Smooth muscle cell (in vitro differentiated cells): ENCODE results near the gene MAPRE3. TPM values are rescaled to one million over a fixed set of nuclear protein-coding genes. Genes with fewer than 3 reads are reported as not detected.

Experiments used
- DNase-seq: peaks from one replicate; lab custom pipeline; 2025; ENCODE audit not compliant: unreplicated experiment; lab: John Stamatoyannopoulos, UW
- H2AFZ ChIP-seq: fragments of 200-600 bp; sonication (generic); 2 replicates; pipeline ENCODE4 v1.6.0; 2016; ENCODE audit warnings: antibody characterized with exemption, low read depth, mild to moderate bottlenecking
- H3F3A ChIP-seq: fragments of 200-600 bp; sonication (generic); 2 replicates; pipeline ENCODE4 v1.6.0; 2017; ENCODE audit warnings: antibody characterized with exemption, low read depth
- H3K27ac ChIP-seq: fragments of 200-600 bp; sonication (generic); 2 replicates; pipeline ENCODE4 v1.5.1; 2016; ENCODE audit warnings: low read depth, mild to moderate bottlenecking
- H3K27me3 ChIP-seq: fragments of 200-600 bp; sonication (generic); 2 replicates; pipeline ENCODE4 v1.6.1; 2016; ENCODE audit warnings: low read depth, mild to moderate bottlenecking
- H3K36me3 ChIP-seq: fragments of 200-600 bp; sonication (generic); 2 replicates; pipeline ENCODE4 v1.5.1; 2016; ENCODE audit warnings: low read depth
- H3K4me1 ChIP-seq: fragments of 200-600 bp; sonication (generic); 2 replicates; pipeline ENCODE4 v1.5.1; 2016; ENCODE audit warnings: low read depth
- H3K4me2 ChIP-seq: fragments of 200-600 bp; sonication (generic); 2 replicates; pipeline ENCODE4 v1.6.0; 2016; ENCODE audit warnings: mild to moderate bottlenecking
- H3K4me3 ChIP-seq: fragments of 200-600 bp; sonication (generic); 2 replicates; pipeline ENCODE4 v1.5.1; 2016; ENCODE audit warnings: mild to moderate bottlenecking
- H3K79me2 ChIP-seq: fragments of 200-600 bp; sonication (generic); 2 replicates; pipeline ENCODE4 v1.6.0; 2016; ENCODE audit warnings: low read depth, mild to moderate bottlenecking
- H3K9ac ChIP-seq: fragments of 200-600 bp; sonication (generic); 2 replicates; pipeline ENCODE4 v1.6.0; 2016; ENCODE audit warnings: low read depth
- H3K9me3 ChIP-seq: fragments of 200-600 bp; sonication (generic); replicated peaks from 2 replicates; pipeline ENCODE4 v1.5.1; 2016; ENCODE audit warnings: low read depth
- H4K20me1 ChIP-seq: fragments of 200-600 bp; sonication (generic); 2 replicates; pipeline ENCODE4 v1.6.0; 2016; ENCODE audit warnings: low read depth
- CTCF ChIP-seq: fragments of 200-600 bp; sonication (generic); IDR thresholded peaks from 2 replicates; pipeline ENCODE4 v1.5.1; 2017; ENCODE audit warnings: borderline replicate concordance, mild to moderate bottlenecking, antibody characterized with exemption; ENCODE audit not compliant: insufficient read depth, poor library complexity, severe bottlenecking
- WGBS: methylation state at CpG from one replicate; pipeline ENCODE4 v1.1.7; 2016; ENCODE audit warnings: low lambda C conversion rate; 5-methylcytosine and 5-hydroxymethylcytosine counted together
- polyA plus RNA-seq: library from polyadenylated mRNA; unstranded; fragments of >200 nt; fragmentation: Nextera tagmentation; extraction: Ambion mirVana; gene quantifications from 2 replicates; pipeline ENCODE4 v1.2.1, GENCODE V29; 2016
- total RNA-seq: library from RNA; depleted of rRNA; stranded (reverse); fragments of >200 nt; gene quantifications from 2 replicates; pipeline ENCODE4 v1.2.3, GENCODE V29; 2014

MAPRE3 gene
- total and polyA plus RNA-seq, 2 experiments from 2014 or later: 12.5 to 30.5 TPM

DNA sequence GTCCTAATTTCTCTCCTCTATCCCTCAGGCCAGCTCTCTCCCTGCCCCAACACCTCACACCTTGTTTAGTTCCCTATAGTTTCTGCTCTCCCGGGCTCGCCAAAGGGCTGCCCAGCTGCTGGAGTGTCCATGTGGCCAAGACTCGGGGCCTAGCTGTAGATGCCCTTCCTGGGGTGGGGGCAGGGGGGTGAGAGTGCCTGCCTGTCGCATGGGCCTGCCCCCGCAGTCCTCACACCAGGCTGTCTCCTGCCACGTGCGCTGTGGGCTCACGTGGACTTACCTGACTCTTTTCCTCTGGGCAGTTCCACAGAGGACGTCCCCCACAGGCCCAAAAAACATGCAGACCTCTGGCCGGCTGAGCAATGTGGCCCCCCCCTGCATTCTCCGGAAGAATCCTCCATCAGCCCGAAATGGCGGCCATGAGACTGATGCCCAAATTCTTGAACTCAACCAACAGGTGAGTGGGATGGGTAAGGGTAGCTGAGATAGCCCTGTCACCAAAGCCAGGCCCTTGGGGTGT, 54.9 kb downstream of the MAPRE3 start:
- Histone ChIP-seq H3K36me3 (no peaks in the 10 kb centered on the region), H3K4me2 (no peak overlapping the region), H4K20me1 (peaks cover 65% of the 10 kb centered on the region), H3K27me3 (no peaks in the 10 kb centered on the region), H3K9ac (no peak overlapping the region), H3F3A (peaks cover 9% of the 10 kb centered on the region), H3K79me2 (no peaks in the 10 kb centered on the region), H2AFZ (no peak overlapping the region), H3K27ac (no peak overlapping the region), H3K4me1 (no peaks in the 10 kb centered on the region), H3K9me3 (no peaks in the 10 kb centered on the region), H3K4me3 (no peak overlapping the region)
- WGBS: 95% methylated on average over 13 of the region's 13 CpGs
- TF ChIP-seq CTCF: no peak
- DNase-seq: no peak

DNA sequence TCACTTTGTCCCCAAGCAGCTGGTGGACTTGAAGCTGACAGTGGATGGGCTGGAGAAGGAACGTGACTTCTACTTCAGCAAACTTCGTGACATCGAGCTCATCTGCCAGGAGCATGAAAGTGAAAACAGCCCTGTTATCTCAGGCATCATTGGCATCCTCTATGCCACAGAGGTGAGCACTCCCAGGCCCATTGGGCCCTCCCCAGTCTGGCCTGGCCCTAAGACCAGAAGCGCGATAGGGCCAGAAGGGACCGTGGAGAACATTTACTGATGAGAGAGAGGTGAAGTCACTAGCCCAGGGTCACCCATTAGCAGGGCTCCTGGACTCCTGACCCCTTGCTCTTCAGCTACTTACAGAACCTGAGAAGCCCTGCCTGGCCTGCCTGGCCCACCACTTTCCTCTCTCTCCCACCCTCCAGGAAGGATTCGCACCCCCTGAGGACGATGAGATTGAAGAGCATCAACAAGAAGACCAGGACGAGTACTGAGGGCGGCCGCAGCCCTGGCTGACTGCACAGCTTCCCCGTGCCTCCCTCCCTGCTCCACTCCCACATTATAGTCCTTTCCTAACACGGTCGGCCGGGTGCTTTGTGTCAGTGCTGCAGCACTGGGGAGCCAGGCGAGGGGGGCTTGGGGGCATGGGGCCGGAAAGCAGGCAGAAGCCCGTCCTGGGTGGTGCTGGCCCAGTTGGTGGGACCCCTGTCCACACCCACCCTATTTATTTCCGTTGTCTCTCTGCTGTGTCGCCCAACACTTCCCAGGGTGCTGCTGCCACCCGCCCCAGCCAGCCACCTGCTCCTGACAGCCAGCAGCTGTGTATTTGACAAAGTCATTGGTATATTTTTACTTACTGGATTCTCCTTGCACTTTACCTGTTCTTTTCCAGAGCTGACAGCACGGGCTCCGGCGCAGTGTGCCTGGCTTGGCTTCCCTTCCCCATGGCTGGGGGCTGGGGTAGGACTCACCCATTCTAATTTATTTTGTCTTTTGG, 55.7 kb downstream of the MAPRE3 start:
- no peak overlapping the region for H3K4me2 ChIP-seq
- H3K4me1 ChIP-seq: no peaks in the 10 kb centered on the region
- H3K27me3 ChIP-seq: no peaks in the 10 kb centered on the region
- H3K9me3 ChIP-seq: no peaks in the 10 kb centered on the region
- H3K36me3 ChIP-seq: no peaks in the 10 kb centered on the region
- H3K79me2 ChIP-seq: peaks cover 5% of the 10 kb centered on the region
- no peak overlapping the region for H3K27ac ChIP-seq
- no peak overlapping the region for H3K4me3 ChIP-seq
- 98% methylated on average over 24 of the region's 24 CpGs for WGBS
- no peak for TF ChIP-seq CTCF
- H3K9ac ChIP-seq: no peak overlapping the region
- H2AFZ ChIP-seq: no peak overlapping the region
- H4K20me1 ChIP-seq: peaks cover 57% of the 10 kb centered on the region
- peaks cover 9% of the 10 kb centered on the region for H3F3A ChIP-seq
- DNase-seq: no peak

DNA sequence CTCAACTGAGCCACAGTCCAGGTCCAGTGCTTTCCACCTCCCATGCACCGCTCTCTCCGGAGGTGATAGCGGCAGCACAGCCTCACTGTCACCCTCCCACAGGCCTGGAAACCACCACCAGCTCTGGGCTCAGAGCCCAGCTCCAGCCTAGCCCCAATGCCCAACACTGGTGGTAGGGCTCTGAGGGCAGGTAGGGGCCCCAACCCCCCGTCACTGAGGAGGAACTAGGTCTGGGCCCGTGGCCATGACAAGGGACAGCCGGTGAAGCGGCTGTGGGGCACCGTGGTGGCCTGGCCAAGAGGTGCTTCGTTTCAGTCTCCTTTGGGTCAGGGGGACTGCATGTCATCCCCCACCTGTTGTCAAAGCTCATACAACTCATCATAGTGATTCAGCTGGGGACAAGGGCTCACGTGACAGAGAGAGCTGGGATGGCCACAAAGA, 56.8 kb downstream of the MAPRE3 start:
- no peak for DNase-seq
- no peaks in the 10 kb centered on the region for H3K4me1 ChIP-seq

More for the DNA sequence above, 56.8 kb downstream of the MAPRE3 start:
- Histone ChIP-seq H3K9me3 (no peaks in the 10 kb centered on the region), H3F3A (peaks cover 5% of the 10 kb centered on the region), H4K20me1 (peaks cover 46% of the 10 kb centered on the region), H3K36me3 (no peaks in the 10 kb centered on the region), H3K9ac (no peak overlapping the region), H3K4me3 (no peak overlapping the region), H2AFZ (no peak overlapping the region), H3K27me3 (no peaks in the 10 kb centered on the region), H3K79me2 (peaks cover 8% of the 10 kb centered on the region), H3K27ac (no peak overlapping the region), H3K4me2 (no peak overlapping the region)
- no peak for TF ChIP-seq CTCF
- 93% methylated on average over 10 of the region's 10 CpGs for WGBS
